Measurements from ENCODE around the gene ARHGAP24. TPM values are rescaled to one million over a fixed set of nuclear protein-coding genes. Genes with fewer than 3 reads are reported as not detected.

ARHGAP24 gene
- total and polyA plus RNA-seq, 2 of the 13 experiments (the other 11 are each of a cell fraction or from before 2014, with no cell fraction given) = 0.07 to 0.55 TPM

DNA sequence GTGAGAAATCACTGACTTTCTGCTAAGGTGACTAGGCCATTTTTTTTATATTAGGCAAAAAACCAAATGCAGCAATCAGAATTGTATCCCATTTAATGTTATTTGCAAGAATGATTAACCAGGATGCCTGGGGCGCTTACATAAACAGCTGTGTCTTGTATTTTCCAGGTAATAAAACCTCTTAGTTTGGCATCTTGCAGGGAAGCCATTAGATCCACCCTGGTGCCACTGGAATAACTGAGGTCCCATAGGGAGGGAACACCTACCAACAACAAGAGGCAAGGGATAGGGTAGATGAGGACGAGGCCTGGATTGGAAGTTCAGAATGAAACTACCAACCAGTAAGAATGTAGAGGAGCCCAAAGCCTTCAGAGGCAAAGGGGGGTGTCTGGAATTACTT lies 288.3 kb downstream of the ARHGAP24 start:
- Histone ChIP-seq H3K9me3 (ENCODE audit: low read length) (no peaks in the 10 kb centered on the region), H3K4me1 (ENCODE audit: insufficient read depth, low read length) (no peaks in the 10 kb centered on the region), H3K27me3 (ENCODE audit: control insufficient read depth in 1 of 2, insufficient read depth in 2 of 2, low read length in 2 of 2) (no peaks in the 10 kb centered on the region; a peak in 1 of 5 replicates), H3K4me3 (replicated peaks in 1 of 3; ENCODE audit: insufficient read depth in 1 of 3, low read depth in 2 of 3, low read length in 3 of 3) (no peak overlapping the region), H4K20me1 (ENCODE audit: insufficient read depth, low read length) (no peaks in the 10 kb centered on the region), H3K79me2 (ENCODE audit: insufficient read depth, low read length) (no peaks in the 10 kb centered on the region), H3K27ac (ENCODE audit: extremely low read length, insufficient read depth, low read length) (no peak overlapping the region), H3K36me3 (replicated peaks in 1 of 2; ENCODE audit: control insufficient read depth in 1 of 2, insufficient read depth in 2 of 2, low read length in 2 of 2) (no peaks in the 10 kb centered on the region), H2AFZ (ENCODE audit: low read length) (no peak overlapping the region), H3K4me2 (ENCODE audit: low read depth, low read length) (no peak overlapping the region), H3K9ac (ENCODE audit: insufficient read depth, low read depth, low read length) (no peak overlapping the region)
- ATAC-seq = no peak
- in situ Hi-C loops (cut with HindIII; ENCODE audit: extremely low pct_ligation_motif_present, low pct_unique_long_range_greater_than_20kb) = no loop called here
- no peak for FAIRE-seq
- intact Hi-C loops (cut with micrococcal nuclease; ENCODE audit: unreplicated experiment) = no loop called here
- POLR2A ChIA-PET = no interaction called here
- no TSS peak for BruUV-seq (replicated peaks)
- WGBS (ENCODE audit: low lambda C conversion rate) = 0% methylated on average over 2 of the region's 2 CpGs
- no peak for DNase-seq (ENCODE audit: low spot score)
- CTCF ChIA-PET (ENCODE audit: low intra/inter-chr PET ratio, low total read pairs) = no interaction called here
- TF ChIP-seq SATB2 (CRISPR knock-in tag; IDR thresholded peaks at IDR 0.05) (no peak), JARID2 (CRISPR knock-in tag; IDR thresholded peaks at IDR 0.05; ENCODE audit: insufficient replicate concordance) (no peak), ZNF136 (CRISPR knock-in tag; IDR thresholded peaks at IDR 0.05; ENCODE audit: low read depth) (no peak), ZNF101 (CRISPR knock-in tag; IDR thresholded peaks at IDR 0.05; ENCODE audit: borderline replicate concordance, low read depth) (no peak), NBN (conservative IDR thresholded peaks at IDR 0.05) (no peak), MBNL3 (CRISPR knock-in tag; conservative IDR thresholded peaks at IDR 0.05) (no peak), HES4 (CRISPR knock-in tag; IDR thresholded peaks at IDR 0.05; ENCODE audit: borderline replicate concordance) (no peak), CHD2 (IDR thresholded peaks at IDR 0.05; ENCODE audit: low read depth, low read length) (no peak), ZNF605 (CRISPR knock-in tag; IDR thresholded peaks at IDR 0.05) (no peak), MEIS2 (CRISPR knock-in tag; IDR thresholded peaks at IDR 0.05) (no peak), ASH2L (IDR thresholded peaks at IDR 0.05; ENCODE audit: insufficient read length, low read depth, low read length) (no peak), IKZF1 (IDR thresholded peaks at IDR 0.05) (no peak), KLF16 (CRISPR knock-in tag; IDR thresholded peaks at IDR 0.05) (no peak), ZNF350 (CRISPR knock-in tag; IDR thresholded peaks at IDR 0.05; ENCODE audit: borderline replicate concordance, low read depth) (no peak)
- TF ChIP-seq, protein P1, sequence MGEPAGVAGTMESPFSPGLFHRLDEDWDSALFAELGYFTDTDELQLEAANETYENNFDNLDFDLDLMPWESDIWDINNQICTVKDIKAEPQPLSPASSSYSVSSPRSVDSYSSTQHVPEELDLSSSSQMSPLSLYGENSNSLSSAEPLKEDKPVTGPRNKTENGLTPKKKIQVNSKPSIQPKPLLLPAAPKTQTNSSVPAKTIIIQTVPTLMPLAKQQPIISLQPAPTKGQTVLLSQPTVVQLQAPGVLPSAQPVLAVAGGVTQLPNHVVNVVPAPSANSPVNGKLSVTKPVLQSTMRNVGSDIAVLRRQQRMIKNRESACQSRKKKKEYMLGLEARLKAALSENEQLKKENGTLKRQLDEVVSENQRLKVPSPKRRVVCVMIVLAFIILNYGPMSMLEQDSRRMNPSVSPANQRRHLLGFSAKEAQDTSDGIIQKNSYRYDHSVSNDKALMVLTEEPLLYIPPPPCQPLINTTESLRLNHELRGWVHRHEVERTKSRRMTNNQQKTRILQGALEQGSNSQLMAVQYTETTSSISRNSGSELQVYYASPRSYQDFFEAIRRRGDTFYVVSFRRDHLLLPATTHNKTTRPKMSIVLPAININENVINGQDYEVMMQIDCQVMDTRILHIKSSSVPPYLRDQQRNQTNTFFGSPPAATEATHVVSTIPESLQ (CRISPR knock-in tag; conservative IDR thresholded peaks at IDR 0.05) = no peak
- TF ChIP-seq, protein P2, sequence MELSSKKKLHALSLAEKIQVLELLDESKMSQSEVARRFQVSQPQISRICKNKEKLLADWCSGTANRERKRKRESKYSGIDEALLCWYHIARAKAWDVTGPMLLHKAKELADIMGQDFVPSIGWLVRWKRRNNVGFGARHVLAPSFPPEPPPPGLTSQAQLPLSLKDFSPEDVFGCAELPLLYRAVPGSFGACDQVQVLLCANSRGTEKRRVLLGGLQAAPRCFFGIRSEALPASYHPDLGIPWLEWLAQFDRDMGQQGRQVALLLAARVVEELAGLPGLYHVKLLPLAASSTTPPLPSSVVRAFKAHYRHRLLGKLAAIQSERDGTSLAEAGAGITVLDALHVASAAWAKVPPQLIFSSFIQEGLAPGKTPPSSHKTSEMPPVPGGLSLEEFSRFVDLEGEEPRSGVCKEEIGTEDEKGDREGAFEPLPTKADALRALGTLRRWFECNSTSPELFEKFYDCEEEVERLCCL (CRISPR knock-in tag; IDR thresholded peaks at IDR 0.05; ENCODE audit: borderline replicate concordance) = no peak
- TF ChIP-seq, protein P3, sequence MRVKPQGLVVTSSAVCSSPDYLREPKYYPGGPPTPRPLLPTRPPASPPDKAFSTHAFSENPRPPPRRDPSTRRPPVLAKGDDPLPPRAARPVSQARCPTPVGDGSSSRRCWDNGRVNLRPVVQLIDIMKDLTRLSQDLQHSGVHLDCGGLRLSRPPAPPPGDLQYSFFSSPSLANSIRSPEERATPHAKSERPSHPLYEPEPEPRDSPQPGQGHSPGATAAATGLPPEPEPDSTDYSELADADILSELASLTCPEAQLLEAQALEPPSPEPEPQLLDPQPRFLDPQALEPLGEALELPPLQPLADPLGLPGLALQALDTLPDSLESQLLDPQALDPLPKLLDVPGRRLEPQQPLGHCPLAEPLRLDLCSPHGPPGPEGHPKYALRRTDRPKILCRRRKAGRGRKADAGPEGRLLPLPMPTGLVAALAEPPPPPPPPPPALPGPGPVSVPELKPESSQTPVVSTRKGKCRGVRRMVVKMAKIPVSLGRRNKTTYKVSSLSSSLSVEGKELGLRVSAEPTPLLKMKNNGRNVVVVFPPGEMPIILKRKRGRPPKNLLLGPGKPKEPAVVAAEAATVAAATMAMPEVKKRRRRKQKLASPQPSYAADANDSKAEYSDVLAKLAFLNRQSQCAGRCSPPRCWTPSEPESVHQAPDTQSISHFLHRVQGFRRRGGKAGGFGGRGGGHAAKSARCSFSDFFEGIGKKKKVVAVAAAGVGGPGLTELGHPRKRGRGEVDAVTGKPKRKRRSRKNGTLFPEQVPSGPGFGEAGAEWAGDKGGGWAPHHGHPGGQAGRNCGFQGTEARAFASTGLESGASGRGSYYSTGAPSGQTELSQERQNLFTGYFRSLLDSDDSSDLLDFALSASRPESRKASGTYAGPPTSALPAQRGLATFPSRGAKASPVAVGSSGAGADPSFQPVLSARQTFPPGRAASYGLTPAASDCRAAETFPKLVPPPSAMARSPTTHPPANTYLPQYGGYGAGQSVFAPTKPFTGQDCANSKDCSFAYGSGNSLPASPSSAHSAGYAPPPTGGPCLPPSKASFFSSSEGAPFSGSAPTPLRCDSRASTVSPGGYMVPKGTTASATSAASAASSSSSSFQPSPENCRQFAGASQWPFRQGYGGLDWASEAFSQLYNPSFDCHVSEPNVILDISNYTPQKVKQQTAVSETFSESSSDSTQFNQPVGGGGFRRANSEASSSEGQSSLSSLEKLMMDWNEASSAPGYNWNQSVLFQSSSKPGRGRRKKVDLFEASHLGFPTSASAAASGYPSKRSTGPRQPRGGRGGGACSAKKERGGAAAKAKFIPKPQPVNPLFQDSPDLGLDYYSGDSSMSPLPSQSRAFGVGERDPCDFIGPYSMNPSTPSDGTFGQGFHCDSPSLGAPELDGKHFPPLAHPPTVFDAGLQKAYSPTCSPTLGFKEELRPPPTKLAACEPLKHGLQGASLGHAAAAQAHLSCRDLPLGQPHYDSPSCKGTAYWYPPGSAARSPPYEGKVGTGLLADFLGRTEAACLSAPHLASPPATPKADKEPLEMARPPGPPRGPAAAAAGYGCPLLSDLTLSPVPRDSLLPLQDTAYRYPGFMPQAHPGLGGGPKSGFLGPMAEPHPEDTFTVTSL (CRISPR knock-in tag; IDR thresholded peaks at IDR 0.05; ENCODE audit: borderline replicate concordance) = no peak

Measured in HepG2 (cell line).